Measurements from ENCODE around the gene ALAD. TPM values are rescaled to one million over a fixed set of nuclear protein-coding genes. Genes with fewer than 3 reads are reported as not detected.
"Not testable (repeated sequence)": the region's sequence is repeated elsewhere in the genome, so short reads cannot be mapped to it uniquely, and the experiment has no call there.

Gene ALAD
- polyA plus RNA-seq, 1 donor (not counting 4 experiments of a cell fraction or from before 2014, with no cell fraction given), result 9.3 TPM

- dilution Hi-C loops (cut with MboI; ENCODE audit: extremely low pct_ligation_motif_present, low sequenced_read_pairs), result loop anchor here (10.0 kb wide), 1 partner anchor 62 kb away; the partner anchor contains the start of genes BSPRY and WDR31
Observed at GRCh38 chr9:113406873-113407511, 5.9 kb upstream of the ALAD start.

GRCh38 chr9:113406353-113406752 is 5.3 kb upstream of the ALAD start:
- not testable (repeated sequence) for H2AFZ ChIP-seq (ENCODE audit: control insufficient read depth, low read length); H3K9me1 ChIP-seq (ENCODE audit: control insufficient read depth, extremely low read depth, insufficient read depth, low read length); H3K4me1 ChIP-seq (ENCODE audit: control insufficient read depth, extremely low read depth, insufficient read depth, low read length); H3K4me2 ChIP-seq (ENCODE audit: control insufficient read depth, extremely low read depth, insufficient read depth, low read depth, low read length); H3K4me3 ChIP-seq (ENCODE audit: control insufficient read depth in 2 of 3, extremely low read depth in 1 of 3, insufficient read depth in 2 of 3, low read depth in 1 of 3, low read length in 3 of 3); H3K9ac ChIP-seq (ENCODE audit: control insufficient read depth, extremely low read depth, insufficient read depth, low read length); H3K27me3 ChIP-seq (ENCODE audit: control insufficient read depth, extremely low read depth, insufficient read depth, low read length); H4K20me1 ChIP-seq (ENCODE audit: control insufficient read depth, extremely low read depth, insufficient read depth, low read length); H3K9me3 ChIP-seq (ENCODE audit: control insufficient read depth, low read depth, low read length); FAIRE-seq; H3K27ac ChIP-seq (ENCODE audit: control insufficient read depth, insufficient read depth, low read length); DNase-seq (ENCODE audit: low read depth, low spot score)
- peaks cover 21% of the 10 kb centered on the region for H3K79me2 ChIP-seq (ENCODE audit: control insufficient read depth, insufficient read depth, low read length)
- dilution Hi-C loops (cut with MboI; ENCODE audit: extremely low pct_ligation_motif_present, low sequenced_read_pairs), result loop anchor here (10.0 kb wide), 1 partner anchor 62 kb away; the partner anchor contains the start of genes BSPRY and WDR31
- H3K36me3 ChIP-seq (ENCODE audit: control insufficient read depth in 2 of 2, extremely low read depth in 1 of 2, insufficient read depth in 2 of 2, low read length in 2 of 2), result peaks cover 4 to 18% of the 10 kb centered on the region in 2 experiments

More at GRCh38 chr9:113406873-113407511, 5.9 kb upstream of the ALAD start:
- H3K9ac ChIP-seq (ENCODE audit: control insufficient read depth, extremely low read depth, insufficient read depth, low read length); H2AFZ ChIP-seq (ENCODE audit: control insufficient read depth, low read length); H3K4me2 ChIP-seq (ENCODE audit: control insufficient read depth, extremely low read depth, insufficient read depth, low read depth, low read length); H3K4me3 ChIP-seq (ENCODE audit: control insufficient read depth in 2 of 3, extremely low read depth in 1 of 3, insufficient read depth in 2 of 3, low read depth in 1 of 3, low read length in 3 of 3); H3K27me3 ChIP-seq (ENCODE audit: control insufficient read depth, extremely low read depth, insufficient read depth, low read length); H3K27ac ChIP-seq (ENCODE audit: control insufficient read depth, insufficient read depth, low read length); H4K20me1 ChIP-seq (ENCODE audit: control insufficient read depth, extremely low read depth, insufficient read depth, low read length); H3K4me1 ChIP-seq (ENCODE audit: control insufficient read depth, extremely low read depth, insufficient read depth, low read length); H3K9me1 ChIP-seq (ENCODE audit: control insufficient read depth, extremely low read depth, insufficient read depth, low read length); FAIRE-seq; H3K9me3 ChIP-seq (ENCODE audit: control insufficient read depth, low read depth, low read length): not testable (repeated sequence)
- DNase-seq (ENCODE audit: low read depth, low spot score), result peak; percentile 35
- H3K36me3 ChIP-seq (ENCODE audit: control insufficient read depth in 2 of 2, extremely low read depth in 1 of 2, insufficient read depth in 2 of 2, low read length in 2 of 2), result peaks cover 4 to 18% of the 10 kb centered on the region in 2 experiments
- H3K79me2 ChIP-seq (ENCODE audit: control insufficient read depth, insufficient read depth, low read length), result peaks cover 21% of the 10 kb centered on the region
- TF ChIP-seq CTCF (optimal IDR thresholded peaks at IDR 0.05 in 1 of 3, IDR thresholded peaks at IDR 0.05 in 1 of 3, conservative IDR thresholded peaks at IDR 0.05 in 1 of 3; ENCODE audit: extremely low read depth in 1 of 3, insufficient read depth in 2 of 3, low read length in 3 of 3), result peak; percentile 82 to 84 (median 83)

- Histone ChIP-seq H3K36me3 (ENCODE audit: control insufficient read depth in 2 of 2, extremely low read depth in 1 of 2, insufficient read depth in 2 of 2, low read length in 2 of 2) (peaks cover 3 to 10% of the 10 kb centered on the region in 2 experiments), H3K9ac (ENCODE audit: control insufficient read depth, extremely low read depth, insufficient read depth, low read length) (no peak overlapping the region), H3K9me3 (ENCODE audit: control insufficient read depth, low read depth, low read length) (no peaks in the 10 kb centered on the region), H3K4me1 (ENCODE audit: control insufficient read depth, extremely low read depth, insufficient read depth, low read length) (peaks cover 15% of the 10 kb centered on the region), H2AFZ (ENCODE audit: control insufficient read depth, low read length) (no peak overlapping the region), H3K27ac (ENCODE audit: control insufficient read depth, insufficient read depth, low read length) (no peak overlapping the region), H3K27me3 (ENCODE audit: control insufficient read depth, extremely low read depth, insufficient read depth, low read length) (no peaks in the 10 kb centered on the region), H3K79me2 (ENCODE audit: control insufficient read depth, insufficient read depth, low read length) (peaks cover 7% of the 10 kb centered on the region), H3K9me1 (ENCODE audit: control insufficient read depth, extremely low read depth, insufficient read depth, low read length) (no peaks in the 10 kb centered on the region), H3K4me3 (ENCODE audit: control insufficient read depth in 2 of 3, extremely low read depth in 1 of 3, insufficient read depth in 2 of 3, low read depth in 1 of 3, low read length in 3 of 3) (no peak overlapping the region), H3K4me2 (ENCODE audit: control insufficient read depth, extremely low read depth, insufficient read depth, low read depth, low read length) (no peak overlapping the region), H4K20me1 (ENCODE audit: control insufficient read depth, extremely low read depth, insufficient read depth, low read length) (no peaks in the 10 kb centered on the region)
- TF ChIP-seq CTCF (optimal IDR thresholded peaks at IDR 0.05 in 1 of 3, IDR thresholded peaks at IDR 0.05 in 1 of 3, conservative IDR thresholded peaks at IDR 0.05 in 1 of 3; ENCODE audit: extremely low read depth in 1 of 3, insufficient read depth in 2 of 3, low read length in 3 of 3) (no peak), EZH2 (IDR thresholded peaks at IDR 0.05; ENCODE audit: low read length) (no peak)
- FAIRE-seq (no peak), DNase-seq (ENCODE audit: low read depth, low spot score) (no peak)
- dilution Hi-C loops (cut with MboI; ENCODE audit: extremely low pct_ligation_motif_present, low sequenced_read_pairs), result loop anchor here (10.0 kb wide), 1 partner anchor 59 kb away; the partner anchor contains the start of genes BSPRY and WDR31
Observed at GRCh38 chr9:113403646-113404045, 2.6 kb upstream of the ALAD start.
